Adrenal gland (tissue), 12 donors: ENCODE measurements around the gene PLA2G2C. TPM values are rescaled to one million over a fixed set of nuclear protein-coding genes. Genes with fewer than 3 reads are reported as not detected.

Experiments
- DNase-seq, 7 donors: peaks; one replicate each; pipeline ENCODE4 v3.0.0-alpha.2; 2019 to 2020
- H3K27ac ChIP-seq, 5 donors: fragments of 200-600 bp; sonication (generic) in 4 of 5; 1 replicate in 3 of 5; 2 replicates in 2 of 5; pipeline versions ENCODE4 v1.5.1 to v1.8.0; 2016 to 2020; ENCODE audit warnings: mild to moderate bottlenecking in 1 of 5
- H3K27me3 ChIP-seq: fragments of 200-600 bp; 2 replicates; pipeline ENCODE4 v1.8.0; 2021
- H3K36me3 ChIP-seq, 2 donors: fragments of 200-600 bp; replicated peaks in 1 of 2; 1 replicate in 1 of 2; 2 replicates in 1 of 2; pipeline versions ENCODE4 v1.5.1 to v1.8.0; 2018 to 2022
- H3K4me1 ChIP-seq, 2 donors: fragments of 200-600 bp; replicated peaks in 1 of 2; 1 replicate in 1 of 2; 2 replicates in 1 of 2; pipeline versions ENCODE4 v1.5.1 to v1.8.0; 2018 to 2021
- H3K4me3 ChIP-seq, 4 donors: fragments of 200-600 bp; sonication (generic) in 3 of 4; one replicate each; pipeline ENCODE4 v1.5.1; 2016 to 2018
- H3K9me3 ChIP-seq, 3 donors: fragments of 200-600 bp; sonication (generic) in 1 of 3; replicated peaks in 1 of 3; 1 replicate in 2 of 3; 2 replicates in 1 of 3; pipeline versions ENCODE4 v1.5.1 to v1.8.0; 2016 to 2021
- CTCF ChIP-seq, 6 experiments: fragments of 450-650 bp in 4 of 6; fragments of 200-600 bp in 2 of 6; sonication (generic) in 1 of 6; IDR thresholded peaks; 1 replicate in 5 of 6; 2 replicates in 1 of 6; pipeline versions ENCODE4 v1.5.1 to v1.8.0; 2016 to 2021; ENCODE audit warnings: antibody characterized with exemption in 6 of 6, mild to moderate bottlenecking in 2 of 6, moderate library complexity in 1 of 6
- POLR2A ChIP-seq, 2 donors: fragments of 450-650 bp; IDR thresholded peaks; one replicate each; pipeline ENCODE4 v1.6.1; 2017; ENCODE audit warnings: antibody characterized with exemption in 2 of 2, mild to moderate bottlenecking in 2 of 2, moderate library complexity in 1 of 2
- WGBS, 4 donors: extraction: QIAGEN DNeasy Blood & Tissue Kit in 2 of 4; methylation state at CpG; one replicate each; pipeline versions ENCODE4 v1.1.5 to v1.1.7; 2013 to 2017; 5-methylcytosine and 5-hydroxymethylcytosine counted together
- intact Hi-C, 2 donors: fragments of 100-400 bp; cut with DNase I; formaldehyde crosslinking; loops; one replicate each; pipeline versions ENCODE4 v1.14.1 to v1.15.0; 2022 to 2023
- polyA plus RNA-seq, 3 donors: library from polyadenylated mRNA; stranded (reverse); fragments of 200-250 nt in 2 of 3; fragments of 350-450 nt in 1 of 3; fragmentation: Illumina TruSeq in 1 of 3; extraction: RNeasy Lipid Tissue Mini Kit (QIAGEN cat#74804) in 1 of 3; gene quantifications; one replicate each; pipeline ENCODE4 v1.2.3, GENCODE V29; 2013 to 2014
- total RNA-seq, 9 donors: library from RNA; depleted of rRNA in 4 of 9; stranded (reverse); fragments of >200 nt in 4 of 9; fragments of 120-200 nt in 1 of 9; fragmentation: NEBNext Ultra II Directional in 1 of 9; extraction: Animal tissue kit (Norgen Biotek cat#: 25700) in 1 of 9; gene quantifications; one replicate each; pipeline versions ENCODE4 v1.1.0 to v1.2.4, GENCODE V29; 2013 to 2023
- donor health status: healthy with polysubstance abuse.
- donor health status: Bipolar disorder and iron deficiency.
- donor health status: DM: yes; HTN: yes; CAD: no.
- donor health status: DM: no; HTN: no; CAD: no.
- donor health status: DM: no; HTN: no; CAD: no.
- donor health status: DM: yes; HTN: yes; CAD: no.

Gene PLA2G2C
- total and polyA plus RNA-seq, 12 donors = 0.07 to 0.39 (median 0.12) TPM; not detected in 6

GRCh38 chr1:20184481-20184900, 1.8 kb downstream of the PLA2G2C start:
- H3K4me3 ChIP-seq = no peak overlapping the region
- TF ChIP-seq CTCF (IDR thresholded peaks at IDR 0.05) = no peak
- TF ChIP-seq POLR2A (IDR thresholded peaks at IDR 0.05) = no peak
- no peak overlapping the region for H3K27ac ChIP-seq
- H3K27me3 ChIP-seq = no peaks in the 10 kb centered on the region
- H3K36me3 ChIP-seq = no peaks in the 10 kb centered on the region
- H3K9me3 ChIP-seq = no peaks in the 10 kb centered on the region
- WGBS, 4 donors = 71 to 80% (median 72%) methylated on average over 6 of the region's 6 CpGs
- no peak for DNase-seq
- intact Hi-C loops = no loop called here
- H3K4me1 ChIP-seq = peaks cover 11 to 30% of the 10 kb centered on the region in 2 donors

- 71 to 84% (median 77%) methylated on average over 11 to 13 of the region's 13 CpGs for WGBS, 4 donors
- no peak overlapping the region for H3K4me3 ChIP-seq
- no peaks in the 10 kb centered on the region for H3K36me3 ChIP-seq
- peak overlapping the region in 1 of 5 donors; percentile 47 for H3K27ac ChIP-seq
- H3K4me1 ChIP-seq = peaks cover 11 to 30% of the 10 kb centered on the region in 2 donors
- no peaks in the 10 kb centered on the region for H3K27me3 ChIP-seq
- no peaks in the 10 kb centered on the region for H3K9me3 ChIP-seq
- DNase-seq = peak; percentile 31 to 72 (median 64)
- intact Hi-C loops = no loop called here
- TF ChIP-seq CTCF (IDR thresholded peaks at IDR 0.05) (no peak), POLR2A (IDR thresholded peaks at IDR 0.05) (no peak)
Measured at GRCh38 chr1:20183616-20184271, 2.6 kb downstream of the PLA2G2C start.

GRCh38 chr1:20183035-20183434, 3.3 kb downstream of the PLA2G2C start:
- intact Hi-C loops = no loop called here
- DNase-seq = no peak
- WGBS, 4 donors = 90 to 98% (median 92%) methylated on average over 10 of the region's 10 CpGs

GRCh38 chr1:20182415-20182814, 3.9 kb downstream of the PLA2G2C start:
- no peak overlapping the region for H3K4me3 ChIP-seq
- TF ChIP-seq CTCF (IDR thresholded peaks at IDR 0.05) = no peak
- TF ChIP-seq POLR2A (IDR thresholded peaks at IDR 0.05) = no peak
- H3K27ac ChIP-seq = no peak overlapping the region
- H3K9me3 ChIP-seq = no peaks in the 10 kb centered on the region
- H3K4me1 ChIP-seq = peaks cover 11 to 30% of the 10 kb centered on the region in 2 donors
- intact Hi-C loops = no loop called here
- no peaks in the 10 kb centered on the region for H3K27me3 ChIP-seq
- no peaks in the 10 kb centered on the region for H3K36me3 ChIP-seq
- no peak for DNase-seq

More at GRCh38 chr1:20183035-20183434, 3.3 kb downstream of the PLA2G2C start:
- Histone ChIP-seq H3K27ac (no peak overlapping the region), H3K4me1 (peaks cover 11 to 30% of the 10 kb centered on the region in 2 donors), H3K4me3 (no peak overlapping the region), H3K36me3 (no peaks in the 10 kb centered on the region), H3K27me3 (no peaks in the 10 kb centered on the region), H3K9me3 (no peaks in the 10 kb centered on the region)
- TF ChIP-seq CTCF (IDR thresholded peaks at IDR 0.05) = no peak
